ENCODE measurements around the gene PCDHGA1.

Gene PCDHGA1

DNA sequence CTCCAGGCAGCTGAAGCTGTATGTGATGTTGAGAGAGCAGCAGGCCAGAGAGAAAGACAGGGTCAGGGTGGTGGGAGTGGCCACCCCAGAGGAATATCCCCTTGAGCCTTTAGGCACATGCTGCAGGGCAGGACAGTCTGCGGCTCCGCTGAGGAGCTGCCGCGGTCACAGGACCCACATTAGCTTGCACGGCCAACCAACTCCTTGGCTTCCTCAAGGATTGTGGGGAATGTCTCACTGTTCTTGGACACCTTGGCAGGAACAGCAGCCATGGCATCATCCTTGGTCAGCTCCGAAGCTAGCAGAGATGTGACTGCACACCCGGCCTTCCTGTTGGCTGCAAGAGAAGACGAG is 186.3 kb downstream of the PCDHGA1 start:
- Histone ChIP-seq H4K20me1 (ENCODE audit: insufficient read depth, low read length) (no peaks in the 10 kb centered on the region), H3K9me3 (ENCODE audit: insufficient read depth, low read length) (no peaks in the 10 kb centered on the region), H3K36me3 (replicated peaks; ENCODE audit: low read depth, low read length) (peaks cover 2% of the 10 kb centered on the region), H3K9ac (ENCODE audit: low read length) (no peak overlapping the region), H3K79me2 (ENCODE audit: low read length) (no peaks in the 10 kb centered on the region), H3K27ac (ENCODE audit: low read length) (no peak overlapping the region), H3K4me2 (ENCODE audit: low read length) (no peak overlapping the region), H3K4me1 (ENCODE audit: low read length) (peaks cover 24% of the 10 kb centered on the region), H3K27me3 (ENCODE audit: low read depth, low read length) (no peaks in the 10 kb centered on the region), H3K4me3 (ENCODE audit: low read length) (no peak overlapping the region), H2AFZ (ENCODE audit: low read depth, low read length) (no peak overlapping the region)
- no peak for TF ChIP-seq EZH2phosphoT487 (IDR thresholded peaks at IDR 0.05; ENCODE audit: low read depth)
- TF ChIP-seq, protein P1, sequence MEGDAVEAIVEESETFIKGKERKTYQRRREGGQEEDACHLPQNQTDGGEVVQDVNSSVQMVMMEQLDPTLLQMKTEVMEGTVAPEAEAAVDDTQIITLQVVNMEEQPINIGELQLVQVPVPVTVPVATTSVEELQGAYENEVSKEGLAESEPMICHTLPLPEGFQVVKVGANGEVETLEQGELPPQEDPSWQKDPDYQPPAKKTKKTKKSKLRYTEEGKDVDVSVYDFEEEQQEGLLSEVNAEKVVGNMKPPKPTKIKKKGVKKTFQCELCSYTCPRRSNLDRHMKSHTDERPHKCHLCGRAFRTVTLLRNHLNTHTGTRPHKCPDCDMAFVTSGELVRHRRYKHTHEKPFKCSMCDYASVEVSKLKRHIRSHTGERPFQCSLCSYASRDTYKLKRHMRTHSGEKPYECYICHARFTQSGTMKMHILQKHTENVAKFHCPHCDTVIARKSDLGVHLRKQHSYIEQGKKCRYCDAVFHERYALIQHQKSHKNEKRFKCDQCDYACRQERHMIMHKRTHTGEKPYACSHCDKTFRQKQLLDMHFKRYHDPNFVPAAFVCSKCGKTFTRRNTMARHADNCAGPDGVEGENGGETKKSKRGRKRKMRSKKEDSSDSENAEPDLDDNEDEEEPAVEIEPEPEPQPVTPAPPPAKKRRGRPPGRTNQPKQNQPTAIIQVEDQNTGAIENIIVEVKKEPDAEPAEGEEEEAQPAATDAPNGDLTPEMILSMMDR (IDR thresholded peaks at IDR 0.05; ENCODE audit: low read depth, low read length): no peak

DNA sequence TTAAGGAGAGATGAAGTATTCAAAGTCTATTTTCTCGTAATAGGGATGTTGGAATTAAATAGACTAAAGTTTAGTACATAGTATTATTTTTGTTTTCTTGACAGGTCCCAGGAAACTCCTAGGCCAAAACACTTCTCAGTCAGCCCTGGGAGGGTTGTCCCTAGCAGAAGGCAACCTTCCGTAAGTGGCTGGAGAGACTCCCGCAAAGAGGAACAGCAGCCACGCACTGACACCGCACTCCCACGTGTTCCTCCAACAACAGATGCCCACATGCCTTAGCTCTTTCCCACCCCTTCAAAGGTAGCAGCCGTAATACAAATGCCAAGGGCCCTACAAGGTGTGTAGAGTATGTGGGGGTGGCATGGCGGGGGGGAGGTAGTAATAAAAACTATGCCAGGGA is 187.0 kb downstream of the PCDHGA1 start:
- peaks cover 2% of the 10 kb centered on the region for H3K36me3 ChIP-seq (replicated peaks; ENCODE audit: low read depth, low read length)
- no peaks in the 10 kb centered on the region for H3K27me3 ChIP-seq (ENCODE audit: low read depth, low read length)
- no peak overlapping the region for H2AFZ ChIP-seq (ENCODE audit: low read depth, low read length)
- peaks cover 17% of the 10 kb centered on the region for H3K4me1 ChIP-seq (ENCODE audit: low read length)
- H3K4me2 ChIP-seq (ENCODE audit: low read length): no peak overlapping the region
- no peaks in the 10 kb centered on the region for H3K9me3 ChIP-seq (ENCODE audit: insufficient read depth, low read length)
- no peaks in the 10 kb centered on the region for H3K79me2 ChIP-seq (ENCODE audit: low read length)
- H3K4me3 ChIP-seq (ENCODE audit: low read length): no peak overlapping the region
- no peak overlapping the region for H3K9ac ChIP-seq (ENCODE audit: low read length)
- H4K20me1 ChIP-seq (ENCODE audit: insufficient read depth, low read length): no peaks in the 10 kb centered on the region
- no peak overlapping the region for H3K27ac ChIP-seq (ENCODE audit: low read length)
- TF ChIP-seq, protein P1 (IDR thresholded peaks at IDR 0.05; ENCODE audit: low read depth, low read length): no peak
- TF ChIP-seq EZH2phosphoT487 (IDR thresholded peaks at IDR 0.05; ENCODE audit: low read depth): no peak

DNA sequence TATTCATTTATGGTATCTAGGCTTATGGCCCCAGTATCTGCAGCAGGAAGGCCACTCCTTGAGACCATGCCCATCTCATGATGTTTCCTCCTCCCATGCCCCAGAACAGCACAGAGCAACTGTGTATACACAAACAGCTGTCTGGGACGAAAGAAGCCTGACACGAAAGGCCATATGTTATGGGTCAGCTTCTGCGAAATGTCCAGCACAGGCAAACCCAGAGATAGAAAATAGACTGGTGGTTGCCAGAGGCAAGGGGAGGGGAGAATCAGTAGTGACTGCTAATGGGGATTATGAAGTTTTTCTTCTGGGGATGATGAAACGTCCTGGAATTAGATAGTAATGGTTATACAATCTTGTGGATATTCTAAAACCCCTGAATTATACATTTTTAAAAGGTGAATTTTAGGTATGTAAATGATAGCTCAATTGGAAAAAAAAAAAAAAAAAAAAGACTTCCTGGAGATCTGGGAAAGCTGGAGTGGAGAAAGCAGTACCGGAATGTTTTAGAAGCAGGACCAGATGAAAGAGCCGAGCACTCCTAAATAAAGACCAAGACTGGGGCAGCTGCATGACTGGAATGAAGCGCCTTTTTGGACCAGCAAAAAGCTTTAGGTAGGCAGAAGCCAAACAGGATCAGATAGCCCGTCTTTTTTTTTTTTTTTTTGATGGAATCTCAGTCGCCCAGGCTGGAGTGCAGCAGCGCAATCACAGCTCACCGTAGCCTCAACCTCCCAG is 187.7 kb downstream of the PCDHGA1 start:
- peaks cover 15% of the 10 kb centered on the region for H3K4me1 ChIP-seq (ENCODE audit: low read length)
- no peaks in the 10 kb centered on the region for H3K27me3 ChIP-seq (ENCODE audit: low read depth, low read length)
- TF ChIP-seq, protein P1 (IDR thresholded peaks at IDR 0.05; ENCODE audit: low read depth, low read length): no peak
- TF ChIP-seq EZH2phosphoT487 (IDR thresholded peaks at IDR 0.05; ENCODE audit: low read depth): no peak
- no peaks in the 10 kb centered on the region for H3K79me2 ChIP-seq (ENCODE audit: low read length)
- peaks cover 2% of the 10 kb centered on the region for H3K36me3 ChIP-seq (replicated peaks; ENCODE audit: low read depth, low read length)
- H3K4me2 ChIP-seq (ENCODE audit: low read length): no peak overlapping the region
- H4K20me1 ChIP-seq (ENCODE audit: insufficient read depth, low read length): no peaks in the 10 kb centered on the region
- H3K4me3 ChIP-seq (ENCODE audit: low read length): no peak overlapping the region
- H3K9me3 ChIP-seq (ENCODE audit: insufficient read depth, low read length): no peaks in the 10 kb centered on the region
- no peak overlapping the region for H3K9ac ChIP-seq (ENCODE audit: low read length)
- H3K27ac ChIP-seq (ENCODE audit: low read length): no peak overlapping the region
- H2AFZ ChIP-seq (ENCODE audit: low read depth, low read length): no peak overlapping the region

DNA sequence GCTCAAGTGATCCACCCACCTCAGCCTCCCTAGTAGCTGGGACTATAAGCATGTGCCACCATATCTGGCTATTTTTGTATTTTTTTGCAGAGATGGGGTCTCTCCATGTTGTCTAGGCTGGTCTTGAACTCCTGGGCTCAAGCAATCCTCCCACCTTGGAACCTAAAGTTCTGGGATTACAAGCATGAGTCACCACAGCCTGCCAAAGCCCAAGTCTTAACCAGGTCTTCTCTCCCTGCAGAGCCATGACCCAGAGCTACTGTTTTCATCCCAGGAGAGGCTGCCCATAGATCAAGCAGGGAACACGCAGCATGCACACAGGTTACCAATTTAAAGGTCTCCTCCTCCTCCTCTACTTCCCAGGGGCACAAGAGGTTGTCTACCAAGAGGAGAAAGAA is 188.3 kb downstream of the PCDHGA1 start:
- no peak overlapping the region for H3K4me2 ChIP-seq (ENCODE audit: low read length)
- H3K9ac ChIP-seq (ENCODE audit: low read length): no peak overlapping the region
- no peak overlapping the region for H3K4me3 ChIP-seq (ENCODE audit: low read length)
- no peak overlapping the region for H3K27ac ChIP-seq (ENCODE audit: low read length)
- H3K27me3 ChIP-seq (ENCODE audit: low read depth, low read length): no peaks in the 10 kb centered on the region
- H4K20me1 ChIP-seq (ENCODE audit: insufficient read depth, low read length): no peaks in the 10 kb centered on the region
- H3K79me2 ChIP-seq (ENCODE audit: low read length): no peaks in the 10 kb centered on the region
- peaks cover 2% of the 10 kb centered on the region for H3K36me3 ChIP-seq (replicated peaks; ENCODE audit: low read depth, low read length)
- H2AFZ ChIP-seq (ENCODE audit: low read depth, low read length): no peak overlapping the region
- H3K4me1 ChIP-seq (ENCODE audit: low read length): peaks cover 10% of the 10 kb centered on the region
- no peaks in the 10 kb centered on the region for H3K9me3 ChIP-seq (ENCODE audit: insufficient read depth, low read length)
- no peak for TF ChIP-seq EZH2phosphoT487 (IDR thresholded peaks at IDR 0.05; ENCODE audit: low read depth)
- TF ChIP-seq, protein P1 (IDR thresholded peaks at IDR 0.05; ENCODE audit: low read depth, low read length): no peak
